Panc1 (cell line): Measurements from ENCODE around the gene LACTB. TPM values are rescaled to one million over a fixed set of nuclear protein-coding genes. Genes with fewer than 3 reads are reported as not detected.

ENCODE experiments used
- ATAC-seq: fragments of 200-7000 bp; cut with Tn5 transposase; 2 replicates; pipeline ENCODE4 v1.9.1; 2020; ENCODE audit warnings: mild to moderate bottlenecking, moderate library complexity
- Bru-seq: library from RNA; stranded (reverse); fragments of 400-500 nt; gene quantifications from one replicate; lab custom pipeline; 2021; lab: Mats Ljungman, UMichigan
- BruChase-seq, 2 experiments: library from RNA; stranded (reverse); fragments of 400-500 nt; gene quantifications; one replicate each; lab custom pipeline; 2021; lab: Mats Ljungman, UMichigan
- BruUV-seq: library from RNA; stranded (reverse); fragments of 400-500 nt; replicated peaks from 2 replicates; lab custom pipeline; 2021; lab: Mats Ljungman, UMichigan
- CTCF ChIA-PET: fragments of 300-600 bp; sonication (Branson Sonifier 250); formaldehyde crosslinking; loops from one replicate; lab custom pipeline; 2022; ENCODE audit warnings: antibody characterized with exemption; lab: Charles Lee
- POLR2A ChIA-PET: fragments of 300-600 bp; sonication (Branson Sonifier 250); formaldehyde crosslinking; loops from one replicate; lab custom pipeline; 2022; ENCODE audit warnings: antibody characterized with exemption; lab: Charles Lee
- DNase-seq: peaks from one replicate; pipeline ENCODE4 v3.0.0-alpha.2; 2010; ENCODE audit warnings: low read depth, low spot score
- H3K27ac ChIP-seq: 2 replicates; pipeline ENCODE4 v1.5.1; 2011; ENCODE audit warnings: mild to moderate bottlenecking, low read length, inconsistent platforms
- H3K27me3 ChIP-seq: fragments of 200-500 bp; sonication (Bioruptor generic); 2 replicates; pipeline ENCODE4 v1.6.0; 2014; ENCODE audit warnings: low read length, inconsistent platforms; ENCODE audit not compliant: control insufficient read depth, insufficient read depth
- H3K36me3 ChIP-seq: fragments of 200-500 bp; sonication (Bioruptor generic); 2 replicates; pipeline ENCODE4 v1.5.1; 2014; ENCODE audit warnings: inconsistent platforms, mild to moderate bottlenecking, low read length, moderate library complexity; ENCODE audit not compliant: control insufficient read depth, insufficient read depth
- H3K4me1 ChIP-seq: 2 replicates; pipeline ENCODE4 v1.5.1; 2011; ENCODE audit warnings: inconsistent platforms, mild to moderate bottlenecking, low read length, moderate library complexity; ENCODE audit not compliant: control insufficient read depth, insufficient read depth
- H3K4me3 ChIP-seq, 2 experiments: 2 replicates each; pipeline ENCODE4 v1.5.1; 2011 to 2012; ENCODE audit warnings: low read depth in 2 of 2, low read length in 2 of 2, mild to moderate bottlenecking in 2 of 2, inconsistent platforms in 1 of 2, moderate library complexity in 1 of 2
- H3K9me3 ChIP-seq: fragments of 200-500 bp; sonication (Bioruptor generic); 2 replicates; pipeline ENCODE4 v1.5.1; 2014; ENCODE audit warnings: low read depth, mild to moderate bottlenecking, inconsistent platforms, low read length, moderate library complexity; ENCODE audit not compliant: control insufficient read depth, insufficient read depth
- POLR2AphosphoS5 ChIP-seq: IDR thresholded peaks from 2 replicates; pipeline ENCODE4 v1.6.1; 2012; ENCODE audit warnings: mild to moderate bottlenecking, low read depth, low read length, moderate library complexity
- SIN3A ChIP-seq: IDR thresholded peaks from 2 replicates; pipeline ENCODE4 v1.6.1; 2012; ENCODE audit warnings: low read depth, mild to moderate bottlenecking, low read length, moderate library complexity, borderline replicate concordance; ENCODE audit not compliant: insufficient read depth
- TCF7L2 ChIP-seq: IDR thresholded peaks from 2 replicates; pipeline ENCODE4 v1.6.1; 2011; ENCODE audit warnings: mild to moderate bottlenecking, low read depth, low read length, inconsistent platforms
- in situ Hi-C: cut with HindIII; loops from 2 replicates; pipeline ENCODE4 v1.10.0; 2016; ENCODE audit warnings: low sequenced_read_pairs, low pct_unique_long_range_greater_than_20kb
- intact Hi-C: fragments of 100-400 bp; cut with micrococcal nuclease; formaldehyde crosslinking; loops from one replicate; pipeline ENCODE4 v1.10.0; 2022; ENCODE audit not compliant: unreplicated experiment
- long read RNA-seq: library from polyadenylated mRNA; unstranded; transcript quantifications from one replicate; pipeline ENCODE4 v2.0.0, GENCODE V29; 2021; ENCODE audit not compliant: unreplicated experiment
- polyA plus RNA-seq: library from polyadenylated mRNA; unstranded; fragments of >200 nt; gene quantifications from one replicate; pipeline ENCODE4 v1.2.1, GENCODE V29; 2012; ENCODE audit warnings: missing spikeins; ENCODE audit not compliant: insufficient read length
- total RNA-seq: library from RNA; stranded (reverse); gene quantifications from one replicate; pipeline ENCODE4 v1.2.1, GENCODE V29; 2021; ENCODE audit not compliant: unreplicated experiment
- TF ChIP-seq, protein P1 (sequence below), 2 experiments: IDR thresholded peaks; 2 replicates each; pipeline ENCODE4 v1.6.1; 2011 to 2012; ENCODE audit warnings: low read depth in 2 of 2, control low read depth in 1 of 2, low read length in 1 of 2, mild to moderate bottlenecking in 1 of 2, moderate library complexity in 1 of 2; ENCODE audit not compliant: insufficient read depth in 1 of 2
- TF ChIP-seq, protein P2 (sequence below): fragments of 450-650 bp; IDR thresholded peaks from 2 replicates; pipeline ENCODE4 v1.5.1; 2017; ENCODE audit warnings: mild to moderate bottlenecking

The LACTB gene, protein sequence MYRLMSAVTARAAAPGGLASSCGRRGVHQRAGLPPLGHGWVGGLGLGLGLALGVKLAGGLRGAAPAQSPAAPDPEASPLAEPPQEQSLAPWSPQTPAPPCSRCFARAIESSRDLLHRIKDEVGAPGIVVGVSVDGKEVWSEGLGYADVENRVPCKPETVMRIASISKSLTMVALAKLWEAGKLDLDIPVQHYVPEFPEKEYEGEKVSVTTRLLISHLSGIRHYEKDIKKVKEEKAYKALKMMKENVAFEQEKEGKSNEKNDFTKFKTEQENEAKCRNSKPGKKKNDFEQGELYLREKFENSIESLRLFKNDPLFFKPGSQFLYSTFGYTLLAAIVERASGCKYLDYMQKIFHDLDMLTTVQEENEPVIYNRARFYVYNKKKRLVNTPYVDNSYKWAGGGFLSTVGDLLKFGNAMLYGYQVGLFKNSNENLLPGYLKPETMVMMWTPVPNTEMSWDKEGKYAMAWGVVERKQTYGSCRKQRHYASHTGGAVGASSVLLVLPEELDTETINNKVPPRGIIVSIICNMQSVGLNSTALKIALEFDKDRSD
- 18.4 TPM for total RNA-seq
- 12.5 TPM for polyA plus RNA-seq
- Bru-seq, nascent RNA = percentile 69 among the genes with signal in this experiment
- BruChase-seq, experiment 1, labeled RNA remaining after a 2-hour chase = percentile 69 among the genes with signal in this experiment
- percentile 78 among the genes with signal in this experiment for BruChase-seq, experiment 2, labeled RNA remaining after a 6-hour chase
- long read RNA-seq, transcript LACTB-201 (6 exons, 1,972 nt) = major isoform, 37 of 54 reads
- long read RNA-seq, partial matches to known transcripts = 11 of 54 reads
- long read RNA-seq, other reads (novel, unspliced or antisense) = 3 of 54 reads

DNA sequence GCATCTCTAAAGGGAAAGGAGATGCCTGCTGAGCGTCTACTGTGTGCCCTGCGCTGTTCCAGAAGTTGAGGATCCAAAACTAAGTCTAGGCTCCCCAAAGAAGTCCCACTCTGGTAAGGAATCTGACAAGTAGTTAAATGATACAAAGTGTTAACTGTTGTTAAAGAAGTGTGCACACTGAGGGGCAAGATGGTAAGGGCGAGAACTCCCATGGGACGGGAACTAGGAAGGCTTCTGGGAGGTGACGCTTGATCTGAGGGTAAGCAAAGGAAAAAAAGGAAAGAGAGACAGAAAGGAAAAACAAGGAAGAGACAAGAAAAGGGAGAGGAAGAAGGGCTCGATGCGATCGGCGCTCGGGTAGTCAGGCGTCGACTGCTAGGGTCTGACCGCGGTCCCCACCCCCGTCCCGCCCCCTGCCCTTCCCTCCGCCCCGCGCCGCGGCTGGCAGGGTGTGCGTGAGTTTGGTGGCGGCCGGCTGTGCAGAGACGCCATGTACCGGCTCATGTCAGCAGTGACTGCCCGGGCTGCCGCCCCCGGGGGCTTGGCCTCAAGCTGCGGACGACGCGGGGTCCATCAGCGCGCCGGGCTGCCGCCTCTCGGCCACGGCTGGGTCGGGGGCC is at the start of gene LACTB:
Gene LACTB (plus strand): TSS at position 480 of the 620 bp plus-strand sequence. CDS start 11 bp downstream, at position 491.
- DNase-seq (no peak), ATAC-seq (peak; percentile 97)
- Histone ChIP-seq H3K27me3 (no peaks in the 10 kb centered on the region), H3K4me1 (peaks cover 8% of the 10 kb centered on the region), H3K27ac (peak within 1 kb of the TSS; percentile 97), H3K9me3 (peaks cover 14% of the 10 kb centered on the region; the same call in 1 of the 2 replicates), H3K4me3 (peak within 1 kb of the TSS; percentile 58 to 90), H3K36me3 (no peaks in the 10 kb centered on the region; the same call in 1 of the 2 replicates)
- no TSS peak for BruUV-seq
- TF ChIP-seq TCF7L2 = no peak
- TF ChIP-seq, protein P1, sequence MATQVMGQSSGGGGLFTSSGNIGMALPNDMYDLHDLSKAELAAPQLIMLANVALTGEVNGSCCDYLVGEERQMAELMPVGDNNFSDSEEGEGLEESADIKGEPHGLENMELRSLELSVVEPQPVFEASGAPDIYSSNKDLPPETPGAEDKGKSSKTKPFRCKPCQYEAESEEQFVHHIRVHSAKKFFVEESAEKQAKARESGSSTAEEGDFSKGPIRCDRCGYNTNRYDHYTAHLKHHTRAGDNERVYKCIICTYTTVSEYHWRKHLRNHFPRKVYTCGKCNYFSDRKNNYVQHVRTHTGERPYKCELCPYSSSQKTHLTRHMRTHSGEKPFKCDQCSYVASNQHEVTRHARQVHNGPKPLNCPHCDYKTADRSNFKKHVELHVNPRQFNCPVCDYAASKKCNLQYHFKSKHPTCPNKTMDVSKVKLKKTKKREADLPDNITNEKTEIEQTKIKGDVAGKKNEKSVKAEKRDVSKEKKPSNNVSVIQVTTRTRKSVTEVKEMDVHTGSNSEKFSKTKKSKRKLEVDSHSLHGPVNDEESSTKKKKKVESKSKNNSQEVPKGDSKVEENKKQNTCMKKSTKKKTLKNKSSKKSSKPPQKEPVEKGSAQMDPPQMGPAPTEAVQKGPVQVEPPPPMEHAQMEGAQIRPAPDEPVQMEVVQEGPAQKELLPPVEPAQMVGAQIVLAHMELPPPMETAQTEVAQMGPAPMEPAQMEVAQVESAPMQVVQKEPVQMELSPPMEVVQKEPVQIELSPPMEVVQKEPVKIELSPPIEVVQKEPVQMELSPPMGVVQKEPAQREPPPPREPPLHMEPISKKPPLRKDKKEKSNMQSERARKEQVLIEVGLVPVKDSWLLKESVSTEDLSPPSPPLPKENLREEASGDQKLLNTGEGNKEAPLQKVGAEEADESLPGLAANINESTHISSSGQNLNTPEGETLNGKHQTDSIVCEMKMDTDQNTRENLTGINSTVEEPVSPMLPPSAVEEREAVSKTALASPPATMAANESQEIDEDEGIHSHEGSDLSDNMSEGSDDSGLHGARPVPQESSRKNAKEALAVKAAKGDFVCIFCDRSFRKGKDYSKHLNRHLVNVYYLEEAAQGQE (IDR thresholded peaks at IDR 0.05; ENCODE audit: insufficient read depth in 1 of 2, low read depth in 2 of 2, low read length in 1 of 2) = no peak
- peak; percentile 50 for TF ChIP-seq POLR2AphosphoS5
- TF ChIP-seq, protein P2, sequence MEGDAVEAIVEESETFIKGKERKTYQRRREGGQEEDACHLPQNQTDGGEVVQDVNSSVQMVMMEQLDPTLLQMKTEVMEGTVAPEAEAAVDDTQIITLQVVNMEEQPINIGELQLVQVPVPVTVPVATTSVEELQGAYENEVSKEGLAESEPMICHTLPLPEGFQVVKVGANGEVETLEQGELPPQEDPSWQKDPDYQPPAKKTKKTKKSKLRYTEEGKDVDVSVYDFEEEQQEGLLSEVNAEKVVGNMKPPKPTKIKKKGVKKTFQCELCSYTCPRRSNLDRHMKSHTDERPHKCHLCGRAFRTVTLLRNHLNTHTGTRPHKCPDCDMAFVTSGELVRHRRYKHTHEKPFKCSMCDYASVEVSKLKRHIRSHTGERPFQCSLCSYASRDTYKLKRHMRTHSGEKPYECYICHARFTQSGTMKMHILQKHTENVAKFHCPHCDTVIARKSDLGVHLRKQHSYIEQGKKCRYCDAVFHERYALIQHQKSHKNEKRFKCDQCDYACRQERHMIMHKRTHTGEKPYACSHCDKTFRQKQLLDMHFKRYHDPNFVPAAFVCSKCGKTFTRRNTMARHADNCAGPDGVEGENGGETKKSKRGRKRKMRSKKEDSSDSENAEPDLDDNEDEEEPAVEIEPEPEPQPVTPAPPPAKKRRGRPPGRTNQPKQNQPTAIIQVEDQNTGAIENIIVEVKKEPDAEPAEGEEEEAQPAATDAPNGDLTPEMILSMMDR = no peak
- peak; percentile 96; the same call in 1 of the 2 replicates for TF ChIP-seq SIN3A
- ChIA-PET POLR2A (no interaction called here), CTCF (interaction anchor here (0.7 kb wide), 1 partner anchor 74 kb away, joined by 3 read pairs; no protein-coding TSS in a partner anchor)
- in situ Hi-C loops = no loop called here
- intact Hi-C loops = no loop called here

DNA sequence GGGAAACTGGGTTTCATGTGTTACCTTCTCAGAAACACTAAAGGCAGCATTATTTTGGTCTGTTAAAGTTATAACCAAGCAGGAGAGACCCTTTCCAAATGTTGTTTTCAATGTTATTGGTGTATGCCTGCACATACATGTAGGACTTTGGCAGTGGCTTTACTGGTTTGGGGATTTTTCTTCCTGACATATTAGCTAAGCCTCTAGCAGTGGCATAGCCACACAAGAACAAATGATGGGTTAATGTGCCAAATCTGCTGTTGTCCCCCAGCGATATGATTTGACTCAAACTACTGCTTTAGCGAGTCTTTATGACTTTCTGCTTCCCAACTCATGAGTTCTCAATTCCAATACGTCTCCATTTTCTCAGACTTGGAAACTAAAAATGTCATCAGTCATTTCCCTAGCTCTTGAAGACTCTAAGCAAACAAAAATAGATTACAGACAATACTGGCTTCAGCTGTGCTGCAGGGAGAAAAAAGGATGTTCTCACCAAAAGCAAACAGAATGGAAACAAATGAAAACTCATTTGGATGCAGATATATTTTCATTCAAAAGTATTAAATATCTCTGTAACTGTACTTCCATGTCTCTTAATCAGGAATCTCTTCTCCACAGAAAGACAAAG is 49.5 kb upstream of the LACTB start:
- no peak overlapping the region for H3K4me3 ChIP-seq
- peaks cover 2% of the 10 kb centered on the region for H3K36me3 ChIP-seq
- TF ChIP-seq POLR2AphosphoS5 (no peak), SIN3A (no peak), TCF7L2 (no peak)
- TF ChIP-seq, protein P1 (IDR thresholded peaks at IDR 0.05; ENCODE audit: insufficient read depth in 1 of 2, low read depth in 2 of 2, low read length in 1 of 2) = no peak
- TF ChIP-seq, protein P2 = no peak
- ChIA-PET CTCF (no interaction called here), POLR2A (no interaction called here)
- H3K9me3 ChIP-seq = no peaks in the 10 kb centered on the region
- no peak overlapping the region for H3K27ac ChIP-seq
- ATAC-seq = no peak
- no peak for DNase-seq
- in situ Hi-C loops (no loop called here), intact Hi-C loops (no loop called here)
- BruUV-seq = no TSS peak
- no peaks in the 10 kb centered on the region for H3K27me3 ChIP-seq
- H3K4me1 ChIP-seq = peaks cover 6% of the 10 kb centered on the region; the same call in 1 of the 2 replicates
